Smooth muscle cell of bladder (primary cell): ENCODE measurements around the gene ZNF790. TPM values are rescaled to one million over a fixed set of nuclear protein-coding genes. Genes with fewer than 3 reads are reported as not detected.

Experiments used
- total RNA-seq: library from RNA; depleted of rRNA; stranded (reverse); fragments of >200 nt; gene quantifications from 2 replicates; pipeline ENCODE4 v1.2.3, GENCODE V29; 2014

Gene ZNF790
- total RNA-seq: 6.8 and 8.7 TPM in 2 replicates

DNA sequence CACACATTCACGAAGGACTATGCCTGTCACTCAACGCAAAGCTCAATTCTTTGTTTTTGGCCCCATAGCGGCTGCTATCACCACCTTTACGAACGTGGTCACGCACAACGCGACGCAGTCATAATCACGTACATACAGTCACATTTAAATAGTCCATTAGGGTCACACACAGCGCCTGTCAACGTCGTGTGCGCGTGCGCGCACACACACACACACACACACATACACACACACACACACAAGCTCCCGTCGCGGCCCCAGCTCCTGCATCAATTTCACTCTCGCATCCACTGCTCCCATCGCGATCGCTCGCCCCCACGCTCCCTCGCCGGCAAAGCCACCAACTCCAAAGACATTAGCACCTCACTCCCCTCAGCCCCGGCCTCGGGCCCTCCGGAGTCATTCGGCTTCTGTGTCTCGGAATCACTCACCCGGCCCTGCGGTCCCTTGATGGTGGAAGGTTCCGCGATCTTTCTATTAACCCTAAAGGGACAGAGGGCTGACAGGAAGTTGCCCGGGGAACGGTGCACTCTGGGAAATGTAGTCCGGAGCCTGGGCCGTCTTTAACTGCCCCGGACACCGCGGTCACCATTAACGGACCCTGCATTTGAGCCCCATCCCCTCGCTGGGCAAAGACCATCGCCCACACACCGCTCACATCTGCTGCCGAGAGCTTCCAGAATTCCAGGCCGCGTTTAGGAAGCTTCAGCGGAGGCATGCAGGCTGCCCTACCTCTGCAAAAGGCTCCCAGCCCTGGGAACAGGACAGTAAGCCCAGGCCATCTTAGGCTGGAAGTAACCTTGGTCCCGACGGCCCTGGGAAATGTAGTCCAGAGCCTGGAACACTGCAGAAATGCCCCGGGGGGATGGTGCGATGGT lies at the start of gene ZNF790:
TSS of gene ZNF790 (minus strand) at position 482 of the 878 bp plus-strand sequence. CDS start 12,768 bp downstream, outside the sequence.

DNA sequence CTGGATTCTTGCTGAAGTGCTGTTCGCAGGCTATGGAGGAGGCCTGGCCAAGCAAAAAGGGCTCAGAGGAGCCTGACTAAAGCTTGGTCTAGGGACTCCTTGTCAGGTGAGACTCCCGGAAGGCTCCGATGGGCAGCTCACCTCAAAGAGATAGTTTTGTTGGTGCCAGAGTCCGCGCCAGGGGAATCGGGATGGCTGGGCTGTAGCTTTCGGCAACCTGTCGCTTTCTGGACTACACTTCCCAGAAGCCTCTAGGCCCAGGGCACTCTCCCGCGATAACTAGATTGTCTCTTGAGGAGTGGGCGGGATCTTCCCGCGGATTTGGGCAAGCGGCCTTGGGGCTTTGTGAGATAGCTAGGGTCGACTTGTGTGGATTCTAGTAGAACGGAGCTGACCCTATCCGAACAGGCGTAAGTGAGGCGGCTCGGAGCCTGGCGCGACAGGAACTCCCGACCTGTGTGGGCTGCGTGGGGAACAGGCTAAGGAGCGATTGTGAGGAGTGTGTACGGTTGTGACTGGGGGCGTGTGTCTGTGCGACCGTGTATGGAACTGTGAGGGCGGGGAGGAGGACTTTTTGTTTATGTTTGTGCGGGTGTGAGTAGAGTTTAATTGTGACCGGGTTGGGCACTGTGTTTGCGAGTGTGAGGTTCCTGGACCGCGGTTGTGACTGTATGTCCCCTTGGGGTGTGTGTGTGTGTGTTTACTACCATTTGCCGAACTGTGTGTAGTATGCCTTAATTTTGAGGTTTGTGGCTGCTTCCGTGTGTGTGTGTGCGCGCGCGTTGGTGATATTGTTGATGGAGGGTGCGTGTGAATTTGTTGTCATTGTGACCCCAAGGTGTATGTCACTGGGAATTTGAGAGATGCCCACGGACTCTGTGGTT lies 12.6 kb upstream of the ZNF790 start, which contains the start of gene ZNF345:
TSS of gene ZNF345 (plus strand) at position 318 of the 884 bp plus-strand sequence. CDS start 25,955 bp downstream, outside the sequence.

DNA sequence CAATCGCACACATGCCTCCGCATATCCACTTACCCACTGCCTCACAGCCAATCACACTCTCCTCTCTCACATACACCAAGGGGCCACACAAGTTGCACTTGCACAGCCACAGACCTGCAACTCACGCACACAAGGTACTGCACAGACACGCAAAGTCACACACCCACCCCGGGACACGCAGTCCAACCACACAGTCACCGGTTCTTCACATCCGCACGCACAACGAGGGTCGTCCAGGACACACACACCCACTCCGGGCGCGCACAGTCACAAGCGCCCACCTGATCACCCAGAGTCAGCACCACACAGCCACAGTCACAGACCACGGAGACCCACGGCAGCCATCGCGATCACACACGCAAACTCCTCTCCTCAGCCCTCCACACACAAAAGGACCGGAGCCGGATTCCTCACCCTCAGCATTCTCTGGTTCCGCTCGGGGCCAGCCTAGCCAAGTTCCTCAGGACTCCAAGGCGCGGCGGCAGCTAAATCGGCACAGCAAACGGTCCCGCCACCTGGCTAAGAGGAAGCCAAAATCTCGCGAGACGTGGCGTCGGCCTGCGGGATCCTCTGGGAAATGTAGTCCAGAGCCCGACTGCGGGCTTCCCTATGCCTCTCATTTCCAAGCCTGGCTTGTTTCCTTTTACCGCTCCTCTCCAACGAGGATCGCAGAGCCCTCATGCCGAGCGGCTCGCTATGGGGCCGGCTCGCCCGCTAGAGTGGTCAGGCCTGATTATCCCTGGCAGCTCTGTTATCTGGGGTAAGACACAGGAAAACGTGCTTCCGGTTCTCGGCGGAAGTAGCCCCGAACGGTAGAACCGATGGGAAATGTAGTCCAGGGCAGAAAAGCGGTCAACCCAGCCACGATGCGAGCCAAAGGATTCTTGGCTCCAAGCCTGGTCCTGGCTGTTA lies 65.6 kb downstream of the ZNF790 start, which contains the start of gene ZNF850:
TSS of gene ZNF850 (minus strand) at position 497 of the 912 bp plus-strand sequence. CDS start 10,201 bp downstream, outside the sequence.

Other genes with a start within 250 kb of the ZNF790 start
- 6.4 and 7.0 TPM in 2 replicates for gene ZNF382, start 233.1 kb downstream of the ZNF790 start, total RNA-seq
- gene ZNF461, start 171.6 kb downstream of the ZNF790 start, total RNA-seq: 9.4 and 13.3 TPM in 2 replicates
- gene ZNF567, start 150.8 kb downstream of the ZNF790 start, total RNA-seq: 5.0 and 5.6 TPM in 2 replicates
- 1.6 and 1.7 TPM in 2 replicates for gene ZNF850, start 65.6 kb downstream of the ZNF790 start, total RNA-seq
- gene ZNF345, start 12.5 kb upstream of the ZNF790 start, total RNA-seq: 1.4 and 1.7 TPM in 2 replicates
- 2.4 and 2.9 TPM in 2 replicates for gene ZNF829, start 77.9 kb upstream of the ZNF790 start, total RNA-seq
- 18.0 and 18.2 TPM in 2 replicates for gene ZNF568, start 77.9 kb upstream of the ZNF790 start, total RNA-seq
- gene ZNF420, start 240.0 kb upstream of the ZNF790 start, total RNA-seq: 6.4 and 8.7 TPM in 2 replicates